K562 (cell line): ENCODE results near the gene PLXDC2. TPM values are rescaled to one million over a fixed set of nuclear protein-coding genes. Genes with fewer than 3 reads are reported as not detected.
"Not testable (repeated sequence)": the region's sequence is repeated elsewhere in the genome, so short reads cannot be mapped to it uniquely, and the experiment has no call there.

Experiments
- ATAC-seq: fragments of 200-7000 bp; cut with Tn5 transposase; 3 replicates; pipeline ENCODE4 v1.9.1; 2020; ENCODE audit warnings: moderate library complexity
- BruUV-seq: library from RNA; stranded (reverse); fragments of 400-500 nt; replicated peaks from 2 replicates; lab custom pipeline; 2021; lab: Mats Ljungman, UMichigan
- CTCF ChIA-PET: fragments of 300-600 bp; formaldehyde crosslinking; extraction: SDS; loops from one replicate; lab custom pipeline; 2021; ENCODE audit warnings: low intra/inter-chr PET ratio; lab: Yijun Ruan, JAX
- POLR2A ChIA-PET: fragments of 300-600, 350-650 bp; sonication (Branson Sonifier 250); formaldehyde crosslinking; extraction: SDS; loops from one replicate; lab custom pipeline; 2021; ENCODE audit warnings: antibody characterized with exemption, inconsistent platforms; lab: Yijun Ruan, JAX
- DNase-seq, 4 experiments: peaks; one replicate each; pipeline versions ENCODE4 v3.0.0 to v3.0.0-alpha.2; 2011 to 2018; ENCODE audit warnings: low spot score in 3 of 4, mixed read lengths in 3 of 4; ENCODE audit errors: extremely low read depth in 1 of 4
- FAIRE-seq: peaks from 2 replicates; lab custom pipeline; 2011; peaks lifted over from hg19 to GRCh38; lab: Jason Lieb, UNC
- H2AFZ ChIP-seq: 2 replicates; pipeline ENCODE4 v1.6.0; 2011; ENCODE audit warnings: low read depth, low read length, control low read depth, inconsistent platforms
- H3K27ac ChIP-seq: fragments of 200-600 bp; 3 replicates; pipeline ENCODE4 v1.8.0; 2011; ENCODE audit warnings: low read depth, mild to moderate bottlenecking, control low read depth, inconsistent platforms, low read length, moderate library complexity, mixed read lengths; ENCODE audit errors: extremely low read depth
- H3K27me3 ChIP-seq, 2 experiments: fragments of 300-600 bp in 1 of 2; 2 replicates in 1 of 2; 3 replicates in 1 of 2; pipeline versions ENCODE4 v1.6.0 to v1.8.0; 2011; ENCODE audit warnings: inconsistent platforms in 2 of 2, low read length in 2 of 2, mild to moderate bottlenecking in 1 of 2, mixed read lengths in 1 of 2, moderate library complexity in 1 of 2; ENCODE audit not compliant: control insufficient read depth in 2 of 2, insufficient read depth in 2 of 2
- H3K36me3 ChIP-seq: fragments of 300-600 bp; 3 replicates; pipeline ENCODE4 v1.8.0; 2011; ENCODE audit warnings: mild to moderate bottlenecking, low read length, inconsistent platforms; ENCODE audit not compliant: control insufficient read depth, insufficient read depth
- H3K4me1 ChIP-seq, 2 experiments: fragments of 200-600 bp in 1 of 2; replicated peaks in 1 of 2; 2 replicates in 1 of 2; 3 replicates in 1 of 2; pipeline versions ENCODE4 v1.5.1 to v1.8.0; 2011; ENCODE audit warnings: inconsistent platforms in 2 of 2, low read length in 2 of 2, mild to moderate bottlenecking in 1 of 2, mixed read lengths in 1 of 2, moderate library complexity in 1 of 2; ENCODE audit not compliant: control insufficient read depth in 2 of 2, insufficient read depth in 2 of 2
- H3K4me2 ChIP-seq: 2 replicates; pipeline ENCODE4 v1.6.1; 2011; ENCODE audit warnings: low read length, control low read depth, inconsistent platforms, mixed read lengths; ENCODE audit not compliant: insufficient read depth
- H3K4me3 ChIP-seq: fragments of 200-600 bp; sonication (generic), shearing (Covaris generic); 2 replicates; pipeline ENCODE4 v1.5.1; 2016; ENCODE audit warnings: control low read depth, inconsistent platforms
- H3K79me2 ChIP-seq: fragments of 200-600 bp; 3 replicates; pipeline ENCODE4 v1.8.0; 2011; ENCODE audit warnings: low read length, inconsistent platforms; ENCODE audit not compliant: control insufficient read depth, insufficient read depth
- H3K9ac ChIP-seq, 2 experiments: 2 replicates each; pipeline versions ENCODE4 v1.6.0 to v1.6.1; 2011; ENCODE audit warnings: low read depth in 2 of 2, low read length in 2 of 2, control low read depth in 1 of 2, inconsistent platforms in 1 of 2, mild to moderate bottlenecking in 1 of 2, mixed read lengths in 1 of 2; ENCODE audit not compliant: insufficient read depth in 1 of 2
- H3K9me1 ChIP-seq: one replicate; pipeline ENCODE4 v1.6.0; 2011; ENCODE audit warnings: inconsistent platforms, mild to moderate bottlenecking, low read length, moderate library complexity; ENCODE audit not compliant: control insufficient read depth, insufficient read depth
- H3K9me3 ChIP-seq: replicated peaks from 2 replicates; pipeline ENCODE4 v1.5.1; 2011; ENCODE audit warnings: low read depth, low read length, inconsistent platforms; ENCODE audit not compliant: control insufficient read depth, insufficient read depth
- H4K20me1 ChIP-seq: replicated peaks from 2 replicates; pipeline ENCODE4 v1.6.1; 2011; ENCODE audit warnings: low read length, inconsistent platforms, mixed read lengths; ENCODE audit not compliant: control insufficient read depth, insufficient read depth
- GATAD2B ChIP-seq: fragments of 450-650 bp; IDR thresholded peaks from 2 replicates; pipeline ENCODE4 v1.6.1; 2017; ENCODE audit warnings: mild to moderate bottlenecking, borderline replicate concordance
- YY1 ChIP-seq, 3 experiments: IDR thresholded peaks; 2 replicates each; pipeline ENCODE4 v1.6.1; 2011; ENCODE audit warnings: low read length in 2 of 3, mild to moderate bottlenecking in 2 of 3, moderate library complexity in 2 of 3, borderline replicate concordance in 1 of 3, control low read depth in 1 of 3, low read depth in 1 of 3; ENCODE audit not compliant: insufficient read depth in 3 of 3, insufficient replicate concordance in 2 of 3, control insufficient read depth in 1 of 3, insufficient read length in 1 of 3; ENCODE audit errors: extremely low read depth in 1 of 3
- ZMIZ1 ChIP-seq, 2 experiments: fragments of 150-350 bp in 1 of 2; IDR thresholded peaks; 2 replicates each; pipeline ENCODE4 v1.6.1; 2012 to 2016; ENCODE audit warnings: low read depth in 2 of 2, low read length in 2 of 2, mild to moderate bottlenecking in 1 of 2, moderate library complexity in 1 of 2
- ZNF347 ChIP-seq: fragments of 450-650 bp; formaldehyde crosslinking; IDR thresholded peaks from 2 replicates; pipeline ENCODE4 v1.4.0; 2020; ENCODE audit warnings: low read depth, mild to moderate bottlenecking, moderate library complexity
- ZNF79 ChIP-seq: fragments of 250-450 bp; sonication (Bioruptor Pico); IDR thresholded peaks from 2 replicates; pipeline ENCODE4 v1.4.0; 2020; ENCODE audit warnings: low read depth, mild to moderate bottlenecking, moderate library complexity
- WGBS: fragments of 100-300 bp; shearing (Covaris generic); methylation state at CpG from one replicate; pipeline ENCODE4 v1.1.6; 2016; ENCODE audit warnings: low coverage, mixed read lengths; ENCODE audit not compliant: insufficient coverage; ENCODE audit errors: missing lambda C conversion rate; 5-methylcytosine and 5-hydroxymethylcytosine counted together
- in situ Hi-C: fragments of 300-500 bp; cut with MboI; formaldehyde crosslinking; loops from 4 replicates; pipeline ENCODE4 v1.15.0; 2018; ENCODE audit warnings: inconsistent platforms, mixed read lengths
- intact Hi-C: fragments of 100-400 bp; cut with micrococcal nuclease; formaldehyde crosslinking; loops from 2 replicates; pipeline ENCODE4 v1.14.2; 2022
- polyA plus RNA-seq, 8 experiments: library from polyadenylated mRNA; depleted of rRNA in 4 of 8; stranded (reverse) in 5 of 8; unstranded in 3 of 8; fragments of >200 nt; fragmentation: Nextera tagmentation in 2 of 8; fragmentation: Illumina TruSeq in 1 of 8; extraction: Ambion mirVana in 2 of 8; extraction: Trizol in 1 of 8; gene quantifications; 2 replicates each; pipeline versions ENCODE4 v1.2.1 to v1.2.3, GENCODE V29; 2011 to 2014; ENCODE audit warnings: inconsistent platforms in 1 of 8, missing spikeins in 1 of 8
- total RNA-seq, 7 experiments: library from RNA; depleted of rRNA in 6 of 7; stranded (reverse); fragments of >200 nt in 6 of 7; fragmentation: Illumina TruSeq in 2 of 7; extraction: Trizol in 2 of 7; gene quantifications; 2 replicates each; pipeline versions ENCODE4 v1.2.1 to v1.2.3, GENCODE V29; 2011 to 2021; ENCODE audit warnings: low replicate concordance in 1 of 7

Gene PLXDC2
- total and polyA plus RNA-seq, 9 of the 15 experiments (the other 6 are each of a cell fraction or from before 2014, with no cell fraction given) = 0.01 to 0.33 (median 0.10) TPM; not detected in 3

GRCh38 chr10:19767876-19768275, 48.4 kb upstream of the PLXDC2 start:
- Histone ChIP-seq H3K9me3 (no peaks in the 10 kb centered on the region; the same call in 1 of the 2 replicates), H3K4me2 (no peak overlapping the region), H3K27me3 (no peaks in the 10 kb centered on the region), H3K4me3 (no peak overlapping the region), H3K9me1 (no peaks in the 10 kb centered on the region), H2AFZ (no peak overlapping the region), H3K27ac (no peak overlapping the region), H3K4me1 (no peaks in the 10 kb centered on the region), H3K36me3 (no peaks in the 10 kb centered on the region), H3K9ac (no peak overlapping the region), H4K20me1 (no peaks in the 10 kb centered on the region), H3K79me2 (no peaks in the 10 kb centered on the region)
- ChIA-PET CTCF (no interaction called here), POLR2A (no interaction called here)
- FAIRE-seq (no peak), ATAC-seq (no peak), DNase-seq (no peak)
- TF ChIP-seq ZNF347 (CRISPR knock-in tag) (no peak), GATAD2B (no peak), ZMIZ1 (IDR thresholded peaks at IDR 0.05; ENCODE audit: low read depth in 2 of 2, low read length in 2 of 2) (no peak), YY1 (IDR thresholded peaks at IDR 0.05; ENCODE audit: borderline replicate concordance in 1 of 3, control insufficient read depth in 1 of 3, extremely low read depth in 1 of 3, insufficient read depth in 3 of 3, insufficient read length in 1 of 3, insufficient replicate concordance in 2 of 3, low read depth in 1 of 3, low read length in 2 of 3) (no peak), ZNF79 (CRISPR knock-in tag) (no peak)
- in situ Hi-C loops = no loop called here
- BruUV-seq = no TSS peak
- WGBS = 2% methylated on average over 7 of the region's 7 CpGs
- intact Hi-C loops = no loop called here

DNA sequence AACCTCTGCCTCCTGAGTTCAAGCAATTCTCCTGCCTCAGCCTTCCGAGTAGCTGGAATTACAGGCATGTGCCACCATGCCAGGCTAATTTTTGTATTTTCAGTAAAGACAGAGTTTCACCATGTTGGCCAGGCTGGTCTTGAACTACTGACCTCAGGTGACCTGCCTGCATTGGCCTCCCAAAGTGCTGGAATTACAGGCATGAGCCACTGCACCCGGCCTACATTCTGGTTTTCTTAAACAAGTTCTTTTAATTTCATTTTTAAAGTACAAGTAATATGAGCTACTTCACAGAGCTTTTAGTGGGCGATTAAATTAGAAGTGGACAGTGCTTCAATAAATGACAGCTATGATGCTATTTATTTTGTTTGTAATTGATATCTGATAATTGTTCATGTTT, 46.4 kb upstream of the PLXDC2 start:
- H3K9me1 ChIP-seq, ATAC-seq, POLR2A ChIA-PET, H3K4me1 ChIP-seq, H3K27me3 ChIP-seq, BruUV-seq, H3K9me3 ChIP-seq, H3K4me3 ChIP-seq, H3K27ac ChIP-seq, intact Hi-C loops, H3K36me3 ChIP-seq, H3K9ac ChIP-seq, DNase-seq, in situ Hi-C loops, H2AFZ ChIP-seq, H3K79me2 ChIP-seq, H3K4me2 ChIP-seq, H4K20me1 ChIP-seq, FAIRE-seq, CTCF ChIA-PET: not testable (repeated sequence)
- 0% methylated on average over 2 of the region's 3 CpGs for WGBS
